Measurements from ENCODE around the gene HACD4.

The HACD4 gene

DNA sequence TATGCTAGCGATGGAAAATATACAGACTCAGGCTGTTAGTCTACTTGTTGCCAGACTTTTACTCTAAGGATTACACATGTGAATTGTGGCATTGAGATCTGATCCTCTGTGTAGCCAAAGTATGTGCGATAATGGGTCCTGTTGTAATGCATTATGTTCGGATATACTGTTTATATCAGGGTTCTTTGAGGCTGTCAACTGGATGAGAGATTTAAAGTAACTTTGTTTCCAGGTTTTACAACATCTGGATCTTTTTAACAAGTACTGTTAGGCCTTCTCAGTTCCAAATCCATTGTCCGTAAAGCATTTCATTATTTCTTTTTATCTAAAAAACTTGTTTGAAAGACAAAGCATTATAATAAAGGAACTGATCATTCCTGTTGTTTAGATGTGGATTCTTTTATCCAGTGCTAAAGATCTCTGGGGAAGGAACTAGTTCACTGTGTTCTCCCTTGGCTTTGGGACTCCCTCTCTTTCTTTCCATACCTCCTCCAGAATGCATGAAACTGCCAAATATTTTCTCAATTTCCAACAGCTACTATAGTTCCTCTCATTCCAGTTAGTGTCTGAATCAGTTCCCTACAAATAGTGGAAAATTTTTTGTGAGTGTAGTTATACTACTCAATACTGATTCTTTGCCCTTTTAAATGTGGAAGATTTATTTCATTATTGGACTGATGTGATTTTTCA, 68.8 kb downstream of the HACD4 start:
- DNase-seq, result no peak

DNA sequence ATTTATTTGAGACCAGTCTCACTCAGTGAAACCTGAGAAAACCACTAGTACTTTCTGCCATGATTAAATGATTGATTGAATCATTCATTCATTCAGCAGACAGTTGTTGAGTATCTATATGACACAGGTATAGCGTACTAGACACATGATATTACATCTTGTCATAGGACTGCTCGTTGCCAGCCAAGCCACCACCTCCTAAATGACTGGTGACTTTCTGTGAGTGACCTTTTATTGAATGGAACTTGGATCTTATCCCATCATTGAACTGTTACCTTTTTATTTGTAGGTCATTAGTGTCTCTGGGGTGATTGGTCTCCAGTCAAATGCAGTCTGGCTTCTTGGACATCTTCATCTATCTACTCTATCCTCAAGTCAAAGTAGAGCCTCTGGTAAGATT, 80.7 kb downstream of the HACD4 start:
- no peak for DNase-seq
